HCT116 (cell line): ENCODE data around the gene LRRC32. TPM values are rescaled to one million over a fixed set of nuclear protein-coding genes. Genes with fewer than 3 reads are reported as not detected.

ENCODE experiments used
- ATAC-seq: fragments of 200-7000 bp; cut with Tn5 transposase; 2 replicates; pipeline ENCODE4 v1.9.1; 2020; ENCODE audit warnings: mild to moderate bottlenecking, moderate library complexity
- BruUV-seq: library from RNA; stranded (reverse); fragments of 400-500 nt; replicated peaks from 2 replicates; lab custom pipeline; 2021; lab: Mats Ljungman, UMichigan
- CTCF ChIA-PET: fragments of 300-600 bp; sonication (Branson Sonifier 250); formaldehyde crosslinking; loops from one replicate; lab custom pipeline; 2021; ENCODE audit warnings: antibody characterized with exemption; lab: Charles Lee
- POLR2A ChIA-PET: fragments of 300-600, 350-600 bp; sonication (Branson Sonifier 250); formaldehyde crosslinking; loops from one replicate; lab custom pipeline; 2021; ENCODE audit warnings: antibody characterized with exemption; lab: Charles Lee
- RAD21 ChIA-PET, 2 experiments: fragments of 300-600 bp; sonication (Branson Sonifier 250); formaldehyde crosslinking; loops; one replicate each; lab custom pipeline; 2023; ENCODE audit warnings: low total read pairs in 2 of 2; ENCODE audit not compliant: uncharacterized antibody in 2 of 2, unreplicated experiment in 2 of 2, low non-redundant PET in 1 of 2; lab: Charles Lee
- DNase-seq: peaks from one replicate; pipeline ENCODE4 v3.0.0-alpha.2; 2010; ENCODE audit warnings: low read depth, low spot score
- H2AFZ ChIP-seq: fragments of 200-600 bp; shearing (Covaris generic), sonication (generic); 2 replicates; pipeline ENCODE4 v1.6.1; 2017; ENCODE audit warnings: low read depth, mixed run types, mixed read lengths, antibody characterized with exemption, low read length; ENCODE audit not compliant: poor library complexity, severe bottlenecking
- H3K27ac ChIP-seq: 2 replicates; pipeline ENCODE4 v1.5.1; 2012; ENCODE audit warnings: low read depth, low read length
- H3K27me3 ChIP-seq: fragments of 200-600 bp; sonication (generic); 2 replicates; pipeline ENCODE4 v1.6.1; 2016; ENCODE audit warnings: mixed run types, low read length, mixed read lengths; ENCODE audit not compliant: insufficient read depth
- H3K36me3 ChIP-seq, 2 experiments: fragments of 200-500 bp in 1 of 2; fragments of 200-600 bp in 1 of 2; sonication (Bioruptor generic) in 1 of 2; sonication (generic) in 1 of 2; 2 replicates each; pipeline versions ENCODE4 v1.5.1 to v1.6.1; 2014 to 2016; ENCODE audit warnings: low read length in 2 of 2, inconsistent platforms in 1 of 2, mixed read lengths in 1 of 2, mixed run types in 1 of 2; ENCODE audit not compliant: insufficient read depth in 2 of 2, control insufficient read depth in 1 of 2
- H3K4me1 ChIP-seq, 2 experiments: fragments of 200-600 bp in 1 of 2; sonication (generic) in 1 of 2; 2 replicates each; pipeline versions ENCODE4 v1.5.1 to v1.6.1; 2012 to 2017; ENCODE audit warnings: low read length in 2 of 2, inconsistent platforms in 1 of 2, mild to moderate bottlenecking in 1 of 2, mixed read lengths in 1 of 2, mixed run types in 1 of 2, moderate library complexity in 1 of 2; ENCODE audit not compliant: insufficient read depth in 2 of 2, control insufficient read depth in 1 of 2
- H3K4me2 ChIP-seq: fragments of 200-600 bp; sonication (generic); 2 replicates; pipeline ENCODE4 v1.6.1; 2017; ENCODE audit warnings: mixed run types, low read length, mixed read lengths
- H3K4me3 ChIP-seq, 2 experiments: fragments of 200-600 bp in 1 of 2; sonication (generic) in 1 of 2; replicated peaks in 1 of 2; 2 replicates each; pipeline ENCODE4 v1.5.1; 2011 to 2016; ENCODE audit warnings: low read length in 2 of 2, control low read depth in 1 of 2, low read depth in 1 of 2, mild to moderate bottlenecking in 1 of 2, mixed read lengths in 1 of 2, mixed run types in 1 of 2
- H3K79me2 ChIP-seq: fragments of 200-600 bp; sonication (generic); 2 replicates; pipeline ENCODE4 v1.6.1; 2017; ENCODE audit warnings: mild to moderate bottlenecking, mixed run types, low read length, moderate library complexity, mixed read lengths; ENCODE audit not compliant: insufficient read depth
- H3K9ac ChIP-seq: fragments of 200-600 bp; sonication (generic); 2 replicates; pipeline ENCODE4 v1.6.1; 2016; ENCODE audit warnings: low read length, mixed read lengths
- H3K9me2 ChIP-seq: fragments of 200-600 bp; sonication (generic), shearing (Covaris generic); 2 replicates; pipeline ENCODE4 v1.6.1; 2017; ENCODE audit warnings: mixed run types, mild to moderate bottlenecking, moderate library complexity; ENCODE audit not compliant: insufficient read depth
- H3K9me3 ChIP-seq, 2 experiments: fragments of 200-500 bp in 1 of 2; fragments of 200-600 bp in 1 of 2; sonication (Bioruptor generic) in 1 of 2; sonication (generic) in 1 of 2; 2 replicates each; pipeline ENCODE4 v1.6.1; 2014 to 2017; ENCODE audit warnings: low read length in 2 of 2, mixed read lengths in 2 of 2, inconsistent platforms in 1 of 2, low read depth in 1 of 2, mild to moderate bottlenecking in 1 of 2, mixed run types in 1 of 2, moderate library complexity in 1 of 2; ENCODE audit not compliant: control insufficient read depth in 1 of 2, insufficient read depth in 1 of 2
- H4K20me1 ChIP-seq: fragments of 200-600 bp; sonication (generic), shearing (Covaris generic); 2 replicates; pipeline ENCODE4 v1.6.1; 2017; ENCODE audit warnings: mixed run types, mild to moderate bottlenecking, moderate library complexity; ENCODE audit not compliant: insufficient read depth
- CTCF ChIP-seq, 3 experiments: fragments of 200-600 bp in 1 of 3; sonication (generic) in 1 of 3; IDR thresholded peaks in 2 of 3; conservative IDR thresholded peaks in 1 of 3; 2 replicates each; pipeline ENCODE4 v1.5.1; 2012 to 2017; ENCODE audit warnings: low read depth in 2 of 3, low read length in 2 of 3, antibody characterized with exemption in 1 of 3, borderline replicate concordance in 1 of 3, control low read depth in 1 of 3, mild to moderate bottlenecking in 1 of 3, mixed read lengths in 1 of 3, mixed run types in 1 of 3, moderate library complexity in 1 of 3; ENCODE audit not compliant: insufficient read depth in 1 of 3
- ELF1 ChIP-seq: IDR thresholded peaks from 2 replicates; pipeline ENCODE4 v1.6.1; 2012; ENCODE audit warnings: low read depth, borderline replicate concordance
- EZH2 ChIP-seq: fragments of 200-600 bp; sonication (generic); IDR thresholded peaks from 2 replicates; pipeline ENCODE4 v1.6.1; 2017; ENCODE audit warnings: antibody characterized with exemption, mixed run types
- EZH2phosphoT487 ChIP-seq: fragments of 200-600 bp; IDR thresholded peaks from 2 replicates; pipeline ENCODE4 v1.6.1; 2018; ENCODE audit warnings: antibody characterized with exemption, borderline replicate concordance
- JUND ChIP-seq: IDR thresholded peaks from 2 replicates; pipeline ENCODE4 v1.6.1; 2012
- POLR2AphosphoS5 ChIP-seq: IDR thresholded peaks from 2 replicates; pipeline ENCODE4 v1.6.1; 2011; ENCODE audit warnings: mild to moderate bottlenecking, low read depth, low read length, moderate library complexity
- SP1 ChIP-seq: IDR thresholded peaks from 2 replicates; pipeline ENCODE4 v1.6.1; 2012; ENCODE audit warnings: low read depth
- TCF7L2 ChIP-seq: IDR thresholded peaks from 2 replicates; pipeline ENCODE4 v1.7.0; 2011; ENCODE audit warnings: borderline replicate concordance, inconsistent platforms; ENCODE audit not compliant: insufficient read depth, insufficient read length; ENCODE audit errors: extremely low read depth
- intact Hi-C: fragments of 100-400 bp; cut with micrococcal nuclease; formaldehyde crosslinking; loops from 2 replicates; pipeline ENCODE4 v1.10.0; 2022
- total RNA-seq: library from RNA; stranded (reverse); gene quantifications from one replicate; pipeline ENCODE4 v1.2.1, GENCODE V29; 2021; ENCODE audit not compliant: unreplicated experiment

LRRC32 gene
- total RNA-seq, 1 experiment from 2014 or later: 0.54 TPM

GRCh38 chr11:76648061-76648460 lies 22.5 kb downstream of the LRRC32 start:
- DNase-seq (no peak), ATAC-seq (no peak)
- no peak overlapping the region for H3K4me2 ChIP-seq
- TF ChIP-seq JUND (no peak), ELF1 (no peak), POLR2AphosphoS5 (no peak), SP1 (no peak), CTCF (IDR thresholded peaks at IDR 0.05 in 2 of 3, conservative IDR thresholded peaks at IDR 0.05 in 1 of 3; ENCODE audit: borderline replicate concordance in 1 of 3, insufficient read depth in 1 of 3, low read depth in 2 of 3, low read length in 2 of 3) (no peak), EZH2phosphoT487 (no peak), TCF7L2 (no peak), EZH2 (no peak)
- H4K20me1 ChIP-seq: no peaks in the 10 kb centered on the region
- intact Hi-C loops: no loop called here
- ChIA-PET POLR2A (no interaction called here), CTCF (no interaction called here), RAD21 (no interaction called here)
- H3K27me3 ChIP-seq: 0 out of 2 replicates have a peak, but pooled peaks cover 3% of the 10 kb centered on the region
- no peaks in the 10 kb centered on the region for H3K36me3 ChIP-seq
- no peak overlapping the region for H3K4me3 ChIP-seq
- no peaks in the 10 kb centered on the region for H3K4me1 ChIP-seq
- BruUV-seq: no TSS peak
- no peaks in the 10 kb centered on the region for H3K9me3 ChIP-seq
- H3K27ac ChIP-seq: no peak overlapping the region
- H3K9ac ChIP-seq: no peak overlapping the region
- H3K9me2 ChIP-seq: no peaks in the 10 kb centered on the region
- no peaks in the 10 kb centered on the region for H3K79me2 ChIP-seq
- no peak overlapping the region for H2AFZ ChIP-seq
